ENCODE data around the gene DOK7. TPM values are rescaled to one million over a fixed set of nuclear protein-coding genes. Genes with fewer than 3 reads are reported as not detected.

The DOK7 gene
- total RNA-seq, 1 donor from 2014 or later: 0.69 TPM

DNA sequence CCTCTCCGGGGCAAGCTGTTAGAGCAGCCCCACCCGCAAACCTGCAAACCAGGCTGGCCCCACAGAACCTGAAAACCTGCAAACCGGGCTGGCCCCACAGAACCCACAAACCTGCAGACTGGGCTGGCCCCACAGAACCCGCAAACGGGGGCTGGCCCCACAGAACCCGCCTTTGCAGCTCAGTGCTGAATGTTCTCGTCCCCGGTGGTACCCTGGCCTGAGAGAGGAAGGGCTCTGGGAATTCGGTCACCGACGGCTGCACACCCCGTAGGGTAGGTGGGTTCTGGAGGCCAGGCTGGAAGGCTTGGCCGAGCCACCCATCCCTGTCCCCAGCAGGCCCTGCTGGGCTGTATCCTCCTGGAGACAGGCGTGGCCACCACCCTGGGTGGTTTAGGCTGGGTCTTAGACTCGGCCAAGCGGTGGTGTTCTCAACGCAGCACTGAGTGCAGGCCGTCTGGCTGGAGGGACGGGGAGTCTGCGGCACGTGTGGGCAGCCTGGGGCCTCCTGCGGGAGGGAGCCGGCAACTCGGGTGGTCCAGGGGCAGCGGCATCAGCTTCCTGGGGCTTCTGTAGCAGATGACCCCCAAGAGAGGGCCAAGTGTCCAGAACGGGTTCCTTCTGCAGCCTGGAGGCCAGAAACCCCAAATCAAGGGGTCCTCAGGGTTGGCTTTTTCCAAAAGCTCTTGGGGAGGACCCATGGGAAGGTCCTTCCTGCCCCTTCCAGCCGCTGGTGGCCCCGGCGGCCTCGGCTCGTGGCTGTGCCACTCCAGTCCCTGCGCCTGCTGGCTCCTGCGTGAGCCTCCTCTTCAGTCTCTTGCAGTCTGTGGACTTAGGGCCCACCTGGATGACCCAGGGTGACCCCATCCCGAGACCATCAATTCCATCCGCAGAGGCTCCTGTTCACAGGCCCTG is 15.6 kb downstream of the DOK7 start:
- peaks cover 3% of the 10 kb centered on the region for H3K27me3 Mint-ChIP-seq (ENCODE audit: unreplicated experiment)
- no peaks in the 10 kb centered on the region for H3K36me3 Mint-ChIP-seq (ENCODE audit: low read depth, unreplicated experiment)
- no peak for TF ChIP-seq CTCF (IDR thresholded peaks at IDR 0.05; ENCODE audit: unreplicated experiment)

DNA sequence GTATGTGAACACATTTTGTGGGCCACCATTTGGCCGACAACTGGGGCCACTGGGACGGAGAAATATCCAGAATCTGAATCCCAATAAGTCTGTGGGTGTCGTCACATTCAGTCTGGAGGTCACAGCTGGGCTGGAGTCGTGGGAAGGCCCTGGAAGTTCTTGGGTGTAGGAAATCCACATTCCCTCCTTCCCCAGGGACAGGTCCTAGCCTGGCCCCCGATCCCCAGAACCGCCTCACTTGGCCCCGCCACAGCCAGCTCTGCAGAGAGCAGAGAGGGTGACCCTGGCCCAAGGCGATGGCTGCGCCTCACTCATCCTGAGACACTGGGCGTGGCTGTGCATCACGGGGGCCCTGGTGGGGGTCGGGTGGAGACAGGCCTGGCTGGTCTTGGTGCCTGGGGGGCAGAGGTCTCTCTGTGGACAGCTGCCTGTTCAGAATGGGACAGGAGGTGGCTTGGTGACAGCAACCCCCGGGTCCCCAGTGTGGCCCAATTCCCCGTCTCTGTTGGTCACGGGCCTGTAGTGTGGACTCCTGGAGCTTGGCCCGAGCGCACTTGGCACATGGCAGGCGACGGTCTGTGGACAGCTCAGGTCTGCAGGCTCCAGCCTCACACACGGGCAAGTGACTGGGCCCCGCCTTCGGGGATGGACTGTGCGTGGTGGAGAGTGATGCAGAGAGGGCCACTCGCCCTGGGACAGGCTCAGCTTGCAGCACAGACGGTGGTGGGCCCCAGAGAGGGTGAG is 16.4 kb downstream of the DOK7 start:
- DNase-seq (ENCODE audit: low spot score): no peak
- no peak for TF ChIP-seq CTCF (IDR thresholded peaks at IDR 0.05; ENCODE audit: unreplicated experiment)
- Mint-ChIP-seq H3K27ac (ENCODE audit: unreplicated experiment) (no peak overlapping the region), H3K9me3 (ENCODE audit: unreplicated experiment) (no peaks in the 10 kb centered on the region), H3K36me3 (ENCODE audit: low read depth, unreplicated experiment) (no peaks in the 10 kb centered on the region), H3K27me3 (ENCODE audit: unreplicated experiment) (peaks cover 4% of the 10 kb centered on the region), H3K4me3 (ENCODE audit: unreplicated experiment) (no peak overlapping the region), H3K4me1 (ENCODE audit: unreplicated experiment) (no peaks in the 10 kb centered on the region)

More for the DNA sequence above, 15.6 kb downstream of the DOK7 start:
- H3K27ac Mint-ChIP-seq (ENCODE audit: unreplicated experiment): no peak overlapping the region
- H3K4me3 Mint-ChIP-seq (ENCODE audit: unreplicated experiment): no peak overlapping the region
- no peak for DNase-seq (ENCODE audit: low spot score)
- no peaks in the 10 kb centered on the region for H3K4me1 Mint-ChIP-seq (ENCODE audit: unreplicated experiment)
- no peaks in the 10 kb centered on the region for H3K9me3 Mint-ChIP-seq (ENCODE audit: unreplicated experiment)

GRCh38 chr4:3480528-3481112 is 17.5 kb downstream of the DOK7 start:
- peaks cover 4% of the 10 kb centered on the region for H3K27me3 Mint-ChIP-seq (ENCODE audit: unreplicated experiment)

GRCh38 chr4:3481113-3481531 is 18.0 kb downstream of the DOK7 start:
- Mint-ChIP-seq H3K27me3 (ENCODE audit: unreplicated experiment) (peaks cover 4% of the 10 kb centered on the region), H3K36me3 (ENCODE audit: low read depth, unreplicated experiment) (no peaks in the 10 kb centered on the region), H3K4me1 (ENCODE audit: unreplicated experiment) (no peaks in the 10 kb centered on the region), H3K27ac (ENCODE audit: unreplicated experiment) (no peak overlapping the region), H3K4me3 (ENCODE audit: unreplicated experiment) (no peak overlapping the region), H3K9me3 (ENCODE audit: unreplicated experiment) (no peaks in the 10 kb centered on the region)
- TF ChIP-seq CTCF (IDR thresholded peaks at IDR 0.05; ENCODE audit: unreplicated experiment): no peak
- DNase-seq (ENCODE audit: low spot score): no peak

More at GRCh38 chr4:3480528-3481112, 17.5 kb downstream of the DOK7 start:
- peak; percentile 98 for DNase-seq (ENCODE audit: low spot score)
- Mint-ChIP-seq H3K27ac (ENCODE audit: unreplicated experiment) (no peak overlapping the region), H3K4me3 (ENCODE audit: unreplicated experiment) (no peak overlapping the region), H3K4me1 (ENCODE audit: unreplicated experiment) (no peaks in the 10 kb centered on the region), H3K9me3 (ENCODE audit: unreplicated experiment) (no peaks in the 10 kb centered on the region), H3K36me3 (ENCODE audit: low read depth, unreplicated experiment) (no peaks in the 10 kb centered on the region)
- TF ChIP-seq CTCF (IDR thresholded peaks at IDR 0.05; ENCODE audit: unreplicated experiment): peak; percentile 99

All from endothelial cell (in vitro differentiated cells).